Activated CD4-positive, alpha-beta T cell treated with anti-CD3 and anti-CD28 coated beads for 36 hours (primary cell): ENCODE results near the gene B4GALT2. TPM values are rescaled to one million over a fixed set of nuclear protein-coding genes. Genes with fewer than 3 reads are reported as not detected.

Experiments
- ATAC-seq: fragments of 200-7000 bp; cut with Tn5 transposase; one replicate; pipeline ENCODE4 v1.10.0; 2021; ENCODE audit warnings: mild to moderate bottlenecking, moderate library complexity
- CTCF ChIA-PET: fragments of 350-600 bp; sonication (Branson Sonifier 250); formaldehyde crosslinking; loops from one replicate; lab custom pipeline; 2021; ENCODE audit warnings: antibody characterized with exemption; lab: Charles Lee
- POLR2A ChIA-PET: fragments of 350-600 bp; sonication (Branson Sonifier 250); formaldehyde crosslinking; loops from one replicate; lab custom pipeline; 2021; ENCODE audit warnings: antibody characterized with exemption, inconsistent platforms; lab: Charles Lee
- DNase-seq: peaks from one replicate; pipeline ENCODE4 v3.0.0-alpha.2; 2020
- H3K27ac Mint-ChIP-seq: one replicate; pipeline ENCODE4 v1.8.0; 2021; ENCODE audit warnings: mixed read lengths
- H3K27me3 Mint-ChIP-seq: one replicate; pipeline ENCODE4 v1.8.0; 2021; ENCODE audit warnings: mixed read lengths
- H3K36me3 Mint-ChIP-seq: one replicate; pipeline ENCODE4 v1.8.0; 2021; ENCODE audit warnings: low read depth, mixed read lengths
- H3K4me1 Mint-ChIP-seq: one replicate; pipeline ENCODE4 v1.8.0; 2021; ENCODE audit warnings: mixed read lengths
- H3K4me3 Mint-ChIP-seq: one replicate; pipeline ENCODE4 v1.8.0; 2021; ENCODE audit warnings: mild to moderate bottlenecking, moderate library complexity, mixed read lengths
- H3K9me3 Mint-ChIP-seq: one replicate; pipeline ENCODE4 v1.8.0; 2021; ENCODE audit warnings: low read depth, mixed read lengths
- intact Hi-C, 2 experiments: fragments of 100-400 bp; cut with DNase I in 1 of 2; cut with micrococcal nuclease in 1 of 2; formaldehyde crosslinking; loops; one replicate each; pipeline versions ENCODE4 v1.14.2 to v1.15.1; 2022 to 2024; cut with DNase I, micrococcal nuclease
- total RNA-seq, 2 experiments: library from RNA; stranded (reverse); gene quantifications; one replicate each; pipeline ENCODE4 v1.2.3, GENCODE V29; 2021

The B4GALT2 gene
- total RNA-seq, 2 experiments from 2014 or later, result 27.9 to 35.3 TPM

GRCh38 chr1:44021156-44021555 lies 42.1 kb downstream of the B4GALT2 start:
- POLR2A ChIA-PET, result interaction anchor here (0.7 kb wide), 1 partner anchor 9 kb away, joined by 4 read pairs; no protein-coding TSS in a partner anchor
- no peak overlapping the region for H3K4me3 Mint-ChIP-seq
- no peak overlapping the region for H3K27ac Mint-ChIP-seq
- no peaks in the 10 kb centered on the region for H3K4me1 Mint-ChIP-seq
- intact Hi-C loops, result no loop called here
- CTCF ChIA-PET, result interaction anchor here (0.7 to 1.8 kb wide), 3 partner anchors 15 to 217 kb away, joined by 3 to 6 read pairs (median 3); no protein-coding TSS in a partner anchor
- no peaks in the 10 kb centered on the region for H3K27me3 Mint-ChIP-seq
- DNase-seq (no peak), ATAC-seq (no peak)
- peaks cover 12% of the 10 kb centered on the region for H3K36me3 Mint-ChIP-seq
- no peaks in the 10 kb centered on the region for H3K9me3 Mint-ChIP-seq

DNA sequence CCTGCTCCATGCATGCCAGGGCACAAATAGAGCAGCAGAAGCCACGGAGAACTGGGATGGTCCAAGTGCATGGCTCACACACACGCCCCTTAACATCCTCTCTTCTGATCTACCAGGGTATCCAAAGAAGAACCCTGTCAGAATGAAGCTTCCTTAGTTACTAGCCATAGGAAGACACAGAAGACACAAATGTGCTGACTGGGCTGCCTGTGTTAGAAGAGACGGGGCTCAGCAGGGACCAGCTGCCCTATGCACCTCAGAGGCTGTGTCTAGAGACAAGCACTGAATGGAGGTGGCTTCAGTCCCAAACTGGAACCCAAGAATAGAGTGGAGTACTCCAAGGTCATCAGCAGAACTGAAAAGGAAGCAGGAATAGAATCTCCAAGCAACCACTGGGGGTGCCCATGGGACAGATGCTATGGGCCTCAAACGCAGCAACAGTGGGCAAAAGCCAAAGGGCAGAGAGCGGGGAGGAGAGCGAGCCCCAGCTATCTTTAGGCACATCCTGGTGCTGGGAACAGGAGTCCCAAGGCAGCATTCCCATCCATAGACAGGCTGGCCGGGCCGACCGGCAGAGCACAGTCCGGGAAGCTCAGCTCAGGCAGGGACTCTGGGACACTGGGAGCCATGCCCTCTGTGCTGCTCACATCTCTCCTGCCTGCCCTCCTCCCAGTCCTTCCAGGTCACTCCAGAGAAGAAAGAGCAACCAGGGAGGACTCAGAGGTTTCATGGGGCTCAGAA lies 42.7 kb downstream of the B4GALT2 start:
- DNase-seq (no peak), ATAC-seq (no peak)
- Mint-ChIP-seq H3K9me3 (no peaks in the 10 kb centered on the region), H3K4me1 (no peaks in the 10 kb centered on the region), H3K4me3 (no peak overlapping the region), H3K27ac (no peak overlapping the region), H3K36me3 (peaks cover 12% of the 10 kb centered on the region), H3K27me3 (no peaks in the 10 kb centered on the region)
- intact Hi-C loops, result no loop called here
- CTCF ChIA-PET, result interaction anchor here (0.7 to 1.8 kb wide), 4 partner anchors 15 to 217 kb away, joined by 3 to 6 read pairs (median 3); no protein-coding TSS in a partner anchor
- POLR2A ChIA-PET, result interaction anchor here (0.7 kb wide), 1 partner anchor 9 kb away, joined by 4 read pairs; no protein-coding TSS in a partner anchor

GRCh38 chr1:44024031-44024902 lies 45.3 kb downstream of the B4GALT2 start:
- Mint-ChIP-seq H3K27me3 (no peaks in the 10 kb centered on the region), H3K9me3 (no peaks in the 10 kb centered on the region), H3K4me1 (peaks cover 11% of the 10 kb centered on the region), H3K36me3 (peaks cover 16% of the 10 kb centered on the region), H3K4me3 (no peak overlapping the region), H3K27ac (no peak overlapping the region)
- DNase-seq (no peak), ATAC-seq (no peak)
- intact Hi-C loops, result no loop called here
- ChIA-PET CTCF (interaction anchor here (0.6 kb wide), 1 partner anchor 46 kb away, joined by 4 read pairs; no protein-coding TSS in a partner anchor), POLR2A (no interaction called here)

DNA sequence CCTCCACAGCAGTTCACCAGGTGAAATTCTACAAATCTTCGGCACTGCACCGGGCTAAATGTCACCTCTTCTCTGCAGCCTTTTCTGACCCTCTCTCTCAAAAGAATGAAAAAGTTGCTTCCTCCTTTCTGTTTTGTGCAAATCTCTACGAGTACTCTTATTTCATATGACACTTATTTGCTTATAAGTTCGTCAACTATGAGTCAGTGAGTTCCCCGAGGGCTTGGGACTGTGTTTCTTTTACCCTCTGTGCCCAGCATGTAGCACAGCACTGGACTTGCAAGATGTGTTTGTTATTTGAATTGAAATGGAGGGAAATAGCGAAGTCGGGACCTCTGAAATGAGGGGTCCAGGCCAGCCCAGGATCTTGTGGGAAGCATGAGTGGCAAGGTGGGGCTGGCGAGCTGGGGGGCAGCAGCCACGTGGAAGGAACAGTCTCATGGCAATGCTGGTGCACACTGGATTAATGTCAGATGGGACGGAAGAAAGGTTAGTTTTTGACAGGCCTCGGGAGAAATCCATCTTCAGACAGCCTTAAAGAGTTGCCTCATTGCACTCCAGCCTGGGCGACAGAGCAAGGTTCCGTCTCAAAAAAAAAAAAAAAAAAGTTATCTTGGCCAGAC lies 46.0 kb downstream of the B4GALT2 start:
- intact Hi-C loops, result no loop called here
- CTCF ChIA-PET, result no interaction called here
- Mint-ChIP-seq H3K36me3 (peaks cover 16% of the 10 kb centered on the region), H3K27ac (no peak overlapping the region), H3K27me3 (no peaks in the 10 kb centered on the region), H3K4me3 (no peak overlapping the region), H3K9me3 (no peaks in the 10 kb centered on the region), H3K4me1 (peaks cover 17% of the 10 kb centered on the region)
- POLR2A ChIA-PET, result no interaction called here
- DNase-seq (no peak), ATAC-seq (no peak)

DNA sequence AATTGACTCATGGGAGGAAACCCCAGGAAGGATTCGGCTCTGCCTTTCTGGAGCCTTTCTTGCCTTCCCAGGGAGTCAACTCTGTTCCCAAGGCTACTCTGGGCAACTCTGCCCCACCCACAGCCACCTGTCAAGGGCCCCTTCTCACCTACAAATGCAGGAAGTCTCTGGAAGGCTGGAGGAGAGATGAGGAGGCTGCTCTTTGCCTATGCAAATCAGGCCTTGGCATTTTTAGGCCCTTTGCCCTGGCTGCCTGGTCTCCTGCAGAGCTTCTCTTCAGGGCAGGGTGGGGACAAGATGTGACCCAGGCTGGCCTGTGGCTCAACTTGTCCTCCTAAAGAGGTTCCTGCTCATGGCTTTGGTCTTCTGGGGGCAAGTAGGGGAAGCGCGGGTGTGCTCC lies 46.8 kb downstream of the B4GALT2 start:
- intact Hi-C loops, result no loop called here
- peaks cover 16% of the 10 kb centered on the region for H3K36me3 Mint-ChIP-seq
- ChIA-PET CTCF (interaction anchor here (0.7 to 1.9 kb wide), 2 partner anchors 22 to 35 kb away, joined by 3 read pairs; partner anchors contain the start of gene CCDC24), POLR2A (no interaction called here)
- no peaks in the 10 kb centered on the region for H3K9me3 Mint-ChIP-seq
- peaks cover 17% of the 10 kb centered on the region for H3K4me1 Mint-ChIP-seq
- H3K27me3 Mint-ChIP-seq, result no peaks in the 10 kb centered on the region
- no peak for ATAC-seq
- no peak overlapping the region for H3K27ac Mint-ChIP-seq
- no peak overlapping the region for H3K4me3 Mint-ChIP-seq
- DNase-seq, result no peak

DNA sequence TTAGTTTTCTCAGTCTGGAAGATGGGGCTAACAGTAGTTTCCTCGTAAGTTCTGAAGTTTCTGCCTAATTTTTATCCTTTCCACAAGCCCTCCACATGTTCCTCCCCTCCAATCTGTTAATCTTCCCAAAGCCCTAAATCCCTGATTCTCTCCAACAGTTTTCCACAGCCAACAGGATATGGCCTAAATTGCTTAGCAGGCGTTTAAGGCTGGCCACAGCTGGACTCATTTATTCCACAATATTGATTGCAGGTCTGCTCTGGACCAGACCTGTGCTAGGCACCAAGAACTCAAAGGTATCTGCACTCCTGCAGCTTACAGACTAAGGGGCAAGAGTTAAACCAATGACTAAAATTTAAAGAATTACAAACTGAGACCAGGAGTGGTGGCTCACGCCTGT lies 48.3 kb downstream of the B4GALT2 start:
- no peak for DNase-seq
- H3K4me3 Mint-ChIP-seq, result no peak overlapping the region
- peak overlapping the region; percentile 29 for H3K27ac Mint-ChIP-seq
- ATAC-seq, result no peak
- H3K36me3 Mint-ChIP-seq, result peaks cover 13% of the 10 kb centered on the region
- intact Hi-C loops, result no loop called here
- H3K4me1 Mint-ChIP-seq, result peaks cover 21% of the 10 kb centered on the region
- no peaks in the 10 kb centered on the region for H3K9me3 Mint-ChIP-seq
- ChIA-PET CTCF (interaction anchor here (0.6 to 1.9 kb wide), 3 partner anchors 9 to 624 kb away, joined by 3 to 5 read pairs (median 3); no protein-coding TSS in a partner anchor), POLR2A (no interaction called here)
- no peaks in the 10 kb centered on the region for H3K27me3 Mint-ChIP-seq

- H3K9me3 Mint-ChIP-seq, result no peaks in the 10 kb centered on the region
- intact Hi-C loops, result no loop called here
- DNase-seq, result no peak
- peak; percentile 42 for ATAC-seq
- H3K27me3 Mint-ChIP-seq, result no peaks in the 10 kb centered on the region
- peaks cover 8% of the 10 kb centered on the region for H3K36me3 Mint-ChIP-seq
- peak overlapping the region; percentile 96 for H3K27ac Mint-ChIP-seq
- H3K4me3 Mint-ChIP-seq, result peak overlapping the region; percentile 88
- POLR2A ChIA-PET, result no interaction called here
- H3K4me1 Mint-ChIP-seq, result peaks cover 24% of the 10 kb centered on the region
- CTCF ChIA-PET, result interaction anchor here (1.2 to 1.4 kb wide), 3 partner anchors 15 to 19 kb away, joined by 3 to 5 read pairs (median 4); no protein-coding TSS in a partner anchor
Measured at GRCh38 chr1:44029260-44029910, 50.4 kb downstream of the B4GALT2 start.

DNA sequence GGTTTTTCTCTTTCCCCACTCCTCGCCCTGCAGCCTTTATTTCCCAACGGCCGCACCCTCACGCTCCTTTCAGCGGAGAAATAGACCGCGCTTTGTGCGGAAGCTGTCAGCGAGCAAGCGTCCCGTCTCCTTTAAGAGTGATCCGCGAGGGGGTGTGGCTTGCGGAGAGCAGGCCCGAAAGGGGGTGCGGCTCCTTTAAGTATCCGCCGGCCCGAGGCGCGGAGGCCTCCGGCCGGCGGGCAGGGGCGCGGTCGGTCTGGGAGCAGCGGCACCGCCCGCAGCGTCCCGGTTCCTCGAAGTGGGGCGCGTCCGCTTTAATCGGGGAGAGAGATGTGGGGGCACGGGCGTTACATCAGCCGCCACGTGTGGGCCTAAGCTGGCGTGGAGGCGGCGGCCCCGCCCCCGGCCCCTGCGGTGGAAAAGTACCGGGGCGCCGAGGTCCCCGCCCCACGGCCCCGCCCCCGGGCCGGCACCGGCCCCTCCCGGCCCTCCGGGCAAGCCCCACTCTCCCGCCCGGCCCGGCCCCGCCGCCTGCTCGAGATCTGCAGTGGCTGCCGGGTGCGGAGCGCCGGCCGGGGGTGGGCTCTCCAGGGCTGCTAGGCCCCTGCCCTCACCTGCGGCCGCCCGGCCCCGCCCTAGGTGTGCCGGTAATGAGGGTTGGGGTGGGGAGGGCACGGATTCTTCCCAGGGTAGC lies 51.0 kb downstream of the B4GALT2 start:
- intact Hi-C loops, result loop anchor here (1.0 to 10.0 kb wide), 16 partner anchors 39 to 1657 kb away; partner anchors contain the start of genes CCDC24 (in 2 of the 2), ST3GAL3 (in 2 of the 2), ATP6V0B (in 1 of the 2) and B4GALT2 (in 1 of the 2)
- peaks cover 24% of the 10 kb centered on the region for H3K4me1 Mint-ChIP-seq

GRCh38 chr1:44030605-44031251 lies 51.7 kb downstream of the B4GALT2 start:
- POLR2A ChIA-PET, result interaction anchor here (0.6 to 0.9 kb wide), 3 partner anchors 10 to 17 kb away, joined by 3 to 4 read pairs (median 3); no protein-coding TSS in a partner anchor
- intact Hi-C loops, result loop anchor here (1.0 to 10.0 kb wide), 16 partner anchors 39 to 1657 kb away; partner anchors contain the start of genes CCDC24 (in 2 of the 2), ST3GAL3 (in 2 of the 2), ATP6V0B (in 1 of the 2) and B4GALT2 (in 1 of the 2)
- CTCF ChIA-PET, result interaction anchor here (0.6 to 1.4 kb wide), 2 partner anchors 16 to 18 kb away, joined by 3 to 5 read pairs; no protein-coding TSS in a partner anchor
- Mint-ChIP-seq H3K27ac (peak overlapping the region; percentile 83), H3K36me3 (peaks cover 4% of the 10 kb centered on the region), H3K27me3 (no peaks in the 10 kb centered on the region), H3K4me1 (peaks cover 24% of the 10 kb centered on the region), H3K4me3 (peak overlapping the region; percentile 88), H3K9me3 (no peaks in the 10 kb centered on the region)
- DNase-seq, result peak; percentile 68
- ATAC-seq, result peak; percentile 26

More for the DNA sequence above, 51.0 kb downstream of the B4GALT2 start:
- ChIA-PET CTCF (interaction anchor here (1.2 to 1.4 kb wide), 2 partner anchors 15 to 18 kb away, joined by 3 to 5 read pairs; no protein-coding TSS in a partner anchor), POLR2A (interaction anchor here (0.6 to 0.8 kb wide), 2 partner anchors 9 to 13 kb away, joined by 3 to 4 read pairs; no protein-coding TSS in a partner anchor)
- peak; percentile 83 for ATAC-seq
- H3K4me3 Mint-ChIP-seq, result peak overlapping the region; percentile 88
- H3K27me3 Mint-ChIP-seq, result no peaks in the 10 kb centered on the region
- H3K9me3 Mint-ChIP-seq, result no peaks in the 10 kb centered on the region
- H3K27ac Mint-ChIP-seq, result peak overlapping the region; percentile 96
- DNase-seq, result peak; percentile 94
- peaks cover 6% of the 10 kb centered on the region for H3K36me3 Mint-ChIP-seq
